IMR-90 (cell line): Measurements from ENCODE around the gene UACA. TPM values are rescaled to one million over a fixed set of nuclear protein-coding genes. Genes with fewer than 3 reads are reported as not detected.

Source experiments
- CEBPB ChIP-seq: IDR thresholded peaks from 2 replicates; pipeline ENCODE4 v1.6.1; 2012; ENCODE audit warnings: low read depth, low read length, improper control_type of control experiment
- ELK1 ChIP-seq: fragments of 150-350 bp; IDR thresholded peaks from 2 replicates; pipeline ENCODE4 v1.6.1; 2016; ENCODE audit warnings: low read depth, mild to moderate bottlenecking, low read length, moderate library complexity, borderline replicate concordance
- POLR2A ChIP-seq: IDR thresholded peaks from 2 replicates; pipeline ENCODE4 v1.6.1; 2012; ENCODE audit warnings: mild to moderate bottlenecking, low read depth, low read length
- RFX5 ChIP-seq: IDR thresholded peaks from 2 replicates; pipeline ENCODE4 v1.8.0; 2012; ENCODE audit warnings: low read depth, mild to moderate bottlenecking, low read length, moderate library complexity
- SMC3 ChIP-seq: fragments of 150-350 bp; IDR thresholded peaks from 2 replicates; pipeline ENCODE4 v1.6.1; 2016; ENCODE audit warnings: low read depth, mild to moderate bottlenecking, antibody characterized with exemption, low read length, moderate library complexity
- polyA plus RNA-seq, 3 experiments: library from polyadenylated mRNA; depleted of rRNA; stranded (reverse); fragments of >200 nt; gene quantifications; 2 replicates each; pipeline ENCODE4 v1.2.3, GENCODE V29; 2012; ENCODE audit warnings: low replicate concordance in 1 of 3
- total RNA-seq: library from RNA; depleted of rRNA; stranded (reverse); fragments of >200 nt; gene quantifications from 2 replicates; pipeline ENCODE4 v1.2.3, GENCODE V29; 2012

The UACA gene
- total and polyA plus RNA-seq, 2 of the 4 experiments (the other 2 are of a cell fraction), result 156 to 507 TPM

GRCh38 chr15:70797464-70797863, 34.1 kb upstream of the UACA start (continued):
- no peak for TF ChIP-seq RFX5
- TF ChIP-seq POLR2A, result no peak
- no peak for TF ChIP-seq SMC3
- no peak for TF ChIP-seq ELK1
- TF ChIP-seq CEBPB, result no peak
